HG03469 (cell line): ENCODE data around the gene ABCA1.
"Not testable (repeated sequence)": the region's sequence is repeated elsewhere in the genome, so short reads cannot be mapped to it uniquely, and the experiment has no call there.

Experiments used
- ATAC-seq: cut with Tn5 transposase; IDR thresholded peaks from one replicate; pipeline ENCODE4 v1.9.1; 2021; ENCODE audit warnings: mild to moderate bottlenecking, moderate library complexity, moderate number of reproducible peaks; ENCODE audit not compliant: unreplicated experiment

ABCA1 gene

GRCh38 chr9:104907278-104907951, 20.5 kb downstream of the ABCA1 start:
- no peak for ATAC-seq

DNA sequence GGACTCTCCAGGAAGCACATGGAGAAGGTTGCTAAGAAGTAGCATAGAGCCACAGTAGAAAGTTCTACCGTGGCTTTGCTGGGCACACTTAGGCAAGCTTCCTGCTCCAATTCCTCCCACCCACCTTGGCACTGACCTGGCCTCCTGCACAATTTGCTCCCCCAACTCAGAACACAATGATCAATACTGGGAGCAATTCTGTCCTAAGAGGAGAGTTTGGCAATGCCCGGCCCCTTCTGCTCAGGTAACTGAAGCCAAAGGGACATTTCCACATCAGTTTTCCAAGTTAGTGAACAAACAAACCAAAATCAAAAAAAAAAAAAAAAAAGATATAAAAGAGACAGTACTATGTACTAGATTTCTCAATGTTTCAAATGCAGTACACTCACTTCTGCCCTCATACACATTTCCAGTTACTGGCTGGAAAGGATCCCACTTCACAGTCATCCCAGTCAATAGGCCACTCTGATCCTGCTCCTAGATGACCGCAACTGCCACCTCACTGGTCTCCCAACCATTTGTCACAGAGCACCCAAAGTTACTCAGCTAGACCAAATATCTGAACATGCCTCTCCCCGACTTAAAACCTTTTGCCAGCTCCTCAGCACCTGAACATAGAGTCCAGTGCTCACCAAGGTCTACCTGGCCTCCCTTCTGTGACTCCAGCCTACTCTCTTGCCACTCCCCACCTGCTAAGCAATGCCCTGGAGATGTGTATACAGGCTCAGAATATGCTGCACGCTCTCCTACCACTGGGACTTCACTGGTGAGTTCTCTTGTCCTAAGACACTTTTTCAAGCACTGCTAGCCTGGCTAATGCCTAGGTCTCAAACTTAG, 21.3 kb downstream of the ABCA1 start:
- no peak for ATAC-seq

GRCh38 chr9:104905931-104906330, 22.0 kb downstream of the ABCA1 start:
- no peak for ATAC-seq

GRCh38 chr9:104905153-104905901, 22.6 kb downstream of the ABCA1 start:
- no peak for ATAC-seq

GRCh38 chr9:104903609-104904008, 24.3 kb downstream of the ABCA1 start:
- ATAC-seq = no peak

DNA sequence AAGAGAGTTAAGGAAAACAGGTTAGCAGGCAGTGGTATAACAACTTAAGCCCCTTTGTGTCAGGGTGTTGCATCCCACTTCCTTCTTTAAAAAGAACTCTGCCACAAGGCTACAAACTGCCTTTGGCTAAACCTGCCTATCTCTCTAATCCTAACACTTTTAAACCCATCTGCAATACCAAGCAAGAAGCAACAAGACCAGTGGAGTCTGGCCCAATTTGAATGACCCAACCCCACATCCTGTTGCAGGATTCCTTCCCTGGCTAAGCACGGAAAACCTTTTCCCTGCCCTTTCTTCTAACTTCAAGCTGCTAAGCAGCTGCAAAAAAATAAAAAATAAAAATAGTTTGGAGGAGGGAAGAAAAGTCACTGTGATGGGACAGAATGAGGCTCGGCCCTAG, 27.1 kb downstream of the ABCA1 start:
- no peak for ATAC-seq

DNA sequence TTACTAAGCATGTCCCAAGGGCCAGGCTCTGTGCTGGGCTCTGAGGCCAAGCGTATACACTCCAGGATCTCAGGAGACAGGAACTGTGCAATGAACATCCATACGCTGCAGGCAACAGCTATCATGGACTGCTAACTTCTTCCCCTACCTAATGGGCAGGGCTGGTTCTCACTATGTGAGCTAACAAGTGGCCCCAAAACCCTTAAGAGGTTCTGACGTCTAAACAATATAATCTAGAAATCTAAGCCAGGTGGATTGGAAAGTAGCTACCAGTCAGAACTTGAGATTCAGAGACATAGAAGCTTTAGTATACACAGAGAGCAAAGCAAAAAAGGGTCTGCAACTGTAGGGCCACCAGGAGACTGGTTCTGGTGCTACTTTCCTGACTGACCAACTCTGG, 27.6 kb downstream of the ABCA1 start:
- no peak for ATAC-seq

DNA sequence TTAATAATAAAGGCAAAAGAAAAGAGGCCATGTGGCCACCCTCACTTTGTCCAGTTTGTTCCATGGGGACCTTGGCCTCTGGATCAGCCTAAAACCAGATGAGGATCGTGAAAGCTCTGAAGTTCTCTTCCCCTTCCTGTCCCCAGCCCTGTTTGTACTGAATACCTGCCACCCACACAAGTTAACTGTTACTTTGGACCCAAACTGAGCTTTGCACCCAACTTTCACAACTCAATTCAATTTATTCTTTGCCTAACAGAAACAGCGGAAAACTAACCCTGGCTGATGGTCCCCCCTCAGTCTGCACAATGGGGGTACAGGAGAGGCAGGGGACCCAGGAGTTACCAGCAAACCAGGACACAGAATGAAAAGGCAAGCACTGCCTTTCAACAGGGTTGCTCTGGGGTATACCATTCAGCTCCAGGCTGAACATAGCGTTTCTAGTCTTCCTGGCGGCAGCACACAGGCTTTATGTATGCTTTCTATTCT, 28.2 kb downstream of the ABCA1 start:
- ATAC-seq = no peak

DNA sequence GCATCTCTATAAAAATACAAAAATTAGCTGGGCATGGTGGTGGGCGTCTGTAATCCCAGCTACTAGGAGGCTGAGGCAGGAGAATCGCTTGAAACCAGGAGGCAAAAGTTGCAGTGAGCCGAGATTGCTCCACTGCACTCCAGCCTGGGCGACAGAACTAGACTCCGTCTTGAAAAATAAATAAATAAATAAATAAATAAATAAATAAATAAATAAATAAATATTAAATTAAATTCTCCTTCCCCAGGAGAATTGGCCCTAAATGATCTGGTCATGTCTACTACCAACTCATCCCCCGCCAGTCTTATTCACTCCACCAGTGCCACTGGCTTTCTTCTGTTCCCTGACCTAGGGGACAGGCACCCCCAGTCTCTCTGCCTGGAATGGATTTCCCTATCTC, 29.6 kb downstream of the ABCA1 start:
- ATAC-seq = not testable (repeated sequence)

GRCh38 chr9:104896131-104896530, 31.8 kb downstream of the ABCA1 start:
- no peak for ATAC-seq

DNA sequence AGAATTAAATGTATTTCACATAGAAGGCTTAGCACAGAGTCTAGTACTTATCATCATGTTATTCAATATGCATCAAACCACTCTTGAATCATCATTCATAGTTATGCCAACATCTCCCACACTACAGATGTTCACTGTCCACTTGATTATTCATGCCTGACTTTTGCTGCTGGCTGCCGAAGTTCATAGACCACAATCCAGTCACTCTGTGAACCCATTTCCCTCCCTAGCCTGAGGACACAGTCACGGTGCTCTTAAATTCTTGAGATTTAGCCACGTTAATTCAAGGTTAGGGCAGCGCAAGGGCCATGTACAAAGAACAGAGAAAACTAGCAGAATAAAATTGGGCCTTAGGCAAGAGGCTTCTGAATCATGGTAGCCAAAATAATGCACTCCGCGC, 32.4 kb downstream of the ABCA1 start:
- no peak for ATAC-seq

DNA sequence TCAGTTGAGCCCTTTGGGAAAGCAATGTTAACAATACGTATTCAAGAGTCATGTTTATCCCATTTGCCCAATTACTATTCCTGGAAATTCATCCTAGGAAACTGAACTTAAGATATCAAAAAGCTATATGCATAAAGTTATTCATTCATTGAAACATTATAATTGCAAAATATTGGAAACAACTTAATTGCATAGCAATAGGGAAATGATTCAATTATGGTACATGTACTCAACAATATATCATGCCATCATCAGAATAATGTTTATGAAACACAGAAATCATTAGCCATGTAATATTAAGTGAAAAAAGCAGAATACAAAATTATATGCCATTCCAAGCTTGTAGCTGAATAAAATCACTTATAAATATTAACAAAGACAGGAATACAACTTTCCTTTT, 35.3 kb downstream of the ABCA1 start:
- ATAC-seq = no peak

DNA sequence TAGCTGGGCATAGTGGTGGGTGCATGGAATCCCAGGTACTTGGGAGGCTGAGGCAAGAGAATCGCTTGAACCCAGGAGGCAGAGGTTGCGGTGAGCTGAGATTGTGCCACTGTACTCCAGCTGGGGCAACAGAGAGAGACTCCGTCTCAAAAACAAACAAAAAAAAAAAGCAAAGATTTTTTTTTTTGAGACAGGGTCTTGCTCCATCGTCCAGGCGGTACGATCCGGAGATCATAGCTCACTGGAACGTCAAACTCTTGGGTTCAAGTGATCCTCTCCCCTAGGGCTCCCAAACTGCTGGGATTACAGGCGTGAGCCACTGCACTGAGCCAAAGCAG, 37.6 kb downstream of the ABCA1 start:
- ATAC-seq = no peak

DNA sequence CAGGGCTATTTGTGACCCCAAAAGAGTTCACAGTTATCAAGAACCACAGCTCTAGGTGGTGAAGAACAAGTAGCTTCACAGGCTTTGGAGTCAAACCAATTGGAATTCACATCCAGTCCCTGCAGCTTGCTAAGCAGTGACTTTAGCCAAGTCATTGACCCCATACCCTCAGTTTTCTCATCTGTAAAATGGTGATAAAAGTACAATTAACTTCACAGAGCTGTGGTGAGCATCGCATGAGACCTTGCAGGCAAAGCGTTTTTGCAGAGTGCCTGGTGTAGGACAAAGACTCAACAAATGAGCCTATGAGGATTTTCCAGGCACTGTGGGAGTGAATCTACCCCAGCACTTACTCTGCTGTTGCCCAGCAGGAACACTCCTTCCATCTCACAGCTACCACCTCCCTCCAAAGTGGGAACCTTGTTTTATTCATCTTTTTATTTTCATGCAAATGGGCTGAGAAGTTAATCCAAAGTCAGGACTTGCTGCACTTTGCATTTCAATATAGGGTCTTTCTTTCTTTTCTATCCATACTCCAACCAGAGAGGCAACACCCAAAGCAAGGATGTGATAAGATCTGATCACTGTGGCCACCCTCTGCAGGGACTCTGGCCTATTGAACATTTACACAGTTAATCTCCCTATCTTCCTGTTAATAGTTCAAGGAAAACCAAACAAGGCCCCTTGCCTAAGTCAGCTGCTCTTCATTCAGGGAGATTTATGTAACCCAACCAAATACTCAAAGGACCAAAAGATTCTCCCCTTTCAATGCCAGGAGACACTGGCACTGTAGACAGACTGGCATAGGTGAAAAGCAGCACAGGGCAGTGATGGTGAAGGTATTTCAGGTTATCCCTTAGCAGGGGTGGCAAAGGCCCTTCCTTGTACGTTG, 41.9 kb downstream of the ABCA1 start:
- no peak for ATAC-seq

DNA sequence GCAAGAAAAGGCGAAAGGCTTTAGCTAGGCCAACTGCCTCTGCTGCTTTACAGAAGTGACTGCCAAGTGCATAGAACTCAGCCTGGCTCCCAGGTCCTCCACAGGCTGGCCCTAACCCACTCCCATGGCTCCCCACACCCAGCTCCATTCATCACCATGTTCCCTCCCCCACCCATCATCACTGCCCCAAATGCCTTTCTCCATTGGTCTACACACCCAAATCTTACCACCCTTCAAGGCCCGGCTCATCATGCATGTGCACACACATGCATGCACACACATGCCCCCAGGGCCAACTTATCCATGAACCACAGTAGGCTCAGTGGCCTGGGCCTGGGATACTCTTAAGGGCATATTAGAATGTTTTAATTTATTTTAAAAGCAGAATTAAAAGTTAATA, 44.8 kb downstream of the ABCA1 start:
- ATAC-seq = no peak

DNA sequence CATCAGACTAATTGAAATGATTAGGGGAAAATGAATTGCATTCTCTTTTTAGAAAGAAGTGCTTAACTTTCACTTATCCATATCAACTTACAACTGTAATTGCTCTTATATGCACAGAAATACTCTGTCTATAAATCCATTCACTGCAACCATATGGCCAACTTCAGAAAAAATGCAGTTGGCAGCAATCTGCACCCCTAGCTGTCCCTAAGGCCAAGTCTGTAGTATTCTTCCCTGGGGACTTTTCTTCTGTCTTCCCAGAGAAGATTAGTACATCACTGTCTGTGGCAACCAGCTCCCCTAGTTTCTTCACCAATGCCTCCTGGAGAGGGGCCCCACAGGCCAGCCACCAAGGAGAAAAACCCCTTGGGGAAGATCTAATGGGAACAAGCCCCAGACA, 45.4 kb downstream of the ABCA1 start:
- no peak for ATAC-seq

DNA sequence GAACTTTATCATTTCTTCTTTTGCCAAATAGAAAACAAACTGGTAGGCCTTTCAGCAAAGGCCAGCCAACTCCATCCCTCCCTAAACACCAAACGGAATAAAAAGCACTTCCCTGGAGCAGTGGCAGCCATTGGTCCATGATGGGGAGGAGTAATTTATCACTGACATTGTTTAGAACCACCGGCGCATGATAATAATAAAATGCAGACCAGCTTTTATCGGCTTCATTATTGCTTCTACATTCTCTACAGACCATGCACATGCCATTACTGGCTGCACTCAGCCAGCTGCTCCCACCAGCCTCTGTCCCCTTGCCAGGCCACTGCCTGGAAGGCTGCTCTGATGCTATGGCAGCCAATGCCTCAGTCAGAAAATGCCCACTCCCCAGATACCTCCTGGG, 45.9 kb downstream of the ABCA1 start:
- no peak for ATAC-seq

DNA sequence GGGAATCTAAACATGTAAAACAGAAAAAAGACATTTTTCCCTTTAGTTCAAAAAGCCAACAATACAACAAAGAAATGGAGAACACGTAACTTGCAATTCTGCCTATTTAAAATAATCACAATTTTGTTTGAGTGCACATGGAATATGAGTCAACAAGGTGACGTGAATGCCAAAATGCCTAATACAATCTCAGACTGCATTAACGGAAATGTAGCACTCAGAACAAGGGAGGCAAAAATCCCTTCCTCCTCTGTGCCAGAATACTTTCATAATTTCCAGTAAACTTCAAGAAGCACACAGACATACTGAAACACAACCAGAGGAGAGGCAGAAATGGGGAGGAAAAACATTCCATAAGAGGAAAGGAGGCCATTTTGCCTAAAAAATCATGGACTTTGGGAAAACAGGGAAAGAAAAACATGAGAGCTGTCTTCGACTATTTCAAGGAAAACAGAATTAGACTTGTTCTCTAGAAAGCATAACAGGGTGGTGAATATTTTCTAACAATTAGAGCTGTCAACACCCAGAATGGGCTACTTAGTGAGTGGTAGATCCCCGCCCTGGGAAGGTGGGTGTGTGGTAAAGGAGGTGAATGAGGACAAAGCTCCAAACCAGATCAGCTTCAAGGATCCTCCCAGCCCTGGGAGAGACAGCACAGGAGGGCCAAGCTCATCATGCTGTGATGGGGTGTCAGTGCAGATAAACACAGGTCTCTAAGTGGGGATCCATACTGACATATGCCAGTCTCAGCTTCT, 48.2 kb downstream of the ABCA1 start:
- no peak for ATAC-seq

DNA sequence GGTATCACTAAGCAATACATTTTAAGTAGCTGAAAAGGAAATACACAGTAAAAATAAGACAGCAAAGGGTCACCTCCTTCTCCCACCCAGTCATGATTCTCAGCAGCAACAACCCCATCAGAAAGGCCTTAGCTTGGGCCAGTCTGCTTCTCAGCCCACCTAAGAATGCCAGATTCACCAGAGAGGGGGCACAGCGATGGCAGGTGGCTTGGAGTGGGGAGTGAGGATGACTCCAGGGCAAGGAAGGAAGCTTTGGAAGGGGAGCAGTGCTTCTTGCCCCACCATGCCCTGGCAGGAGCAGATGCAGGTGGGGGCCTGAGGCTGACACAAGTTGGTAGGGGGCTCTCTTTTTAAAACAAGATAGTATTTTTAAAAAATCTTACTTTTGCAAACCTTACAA, 51.4 kb downstream of the ABCA1 start:
- ATAC-seq = no peak

DNA sequence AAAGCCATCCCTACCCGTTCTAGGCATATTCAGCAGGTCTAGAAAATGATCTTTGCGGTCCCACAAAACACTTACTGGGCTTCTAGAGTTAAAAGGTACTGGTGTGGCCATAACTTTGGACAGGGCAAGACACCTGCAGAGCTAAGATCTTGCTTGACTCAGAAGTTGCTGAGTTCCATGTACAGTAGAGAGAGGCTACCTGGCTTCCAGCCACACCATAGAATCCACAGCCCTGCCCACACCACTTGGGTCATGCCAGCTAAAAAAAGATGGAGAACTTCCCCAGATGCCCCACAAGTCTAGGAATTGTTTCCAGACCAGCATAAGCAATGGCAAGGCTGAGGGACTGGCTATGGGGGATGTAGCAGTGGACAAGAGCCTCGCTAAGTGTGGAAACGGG, 52.1 kb downstream of the ABCA1 start:
- no peak for ATAC-seq
